ENCODE data around the gene SNRK.

- TF ChIP-seq, protein P1, sequence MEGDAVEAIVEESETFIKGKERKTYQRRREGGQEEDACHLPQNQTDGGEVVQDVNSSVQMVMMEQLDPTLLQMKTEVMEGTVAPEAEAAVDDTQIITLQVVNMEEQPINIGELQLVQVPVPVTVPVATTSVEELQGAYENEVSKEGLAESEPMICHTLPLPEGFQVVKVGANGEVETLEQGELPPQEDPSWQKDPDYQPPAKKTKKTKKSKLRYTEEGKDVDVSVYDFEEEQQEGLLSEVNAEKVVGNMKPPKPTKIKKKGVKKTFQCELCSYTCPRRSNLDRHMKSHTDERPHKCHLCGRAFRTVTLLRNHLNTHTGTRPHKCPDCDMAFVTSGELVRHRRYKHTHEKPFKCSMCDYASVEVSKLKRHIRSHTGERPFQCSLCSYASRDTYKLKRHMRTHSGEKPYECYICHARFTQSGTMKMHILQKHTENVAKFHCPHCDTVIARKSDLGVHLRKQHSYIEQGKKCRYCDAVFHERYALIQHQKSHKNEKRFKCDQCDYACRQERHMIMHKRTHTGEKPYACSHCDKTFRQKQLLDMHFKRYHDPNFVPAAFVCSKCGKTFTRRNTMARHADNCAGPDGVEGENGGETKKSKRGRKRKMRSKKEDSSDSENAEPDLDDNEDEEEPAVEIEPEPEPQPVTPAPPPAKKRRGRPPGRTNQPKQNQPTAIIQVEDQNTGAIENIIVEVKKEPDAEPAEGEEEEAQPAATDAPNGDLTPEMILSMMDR (IDR thresholded peaks at IDR 0.05; ENCODE audit: insufficient read depth, low read depth, low read length): no peak
- no peak for TF ChIP-seq EZH2 (IDR thresholded peaks at IDR 0.05; ENCODE audit: insufficient read depth, low read length)
Observed at GRCh38 chr3:43348350-43348749, 62.0 kb downstream of the SNRK start.
